HG03460 (cell line): Measurements from ENCODE around the gene RALGPS1.

Source experiments
- ATAC-seq: cut with Tn5 transposase; IDR thresholded peaks from one replicate; pipeline ENCODE4 v1.9.1; 2021; ENCODE audit not compliant: unreplicated experiment

RALGPS1 gene

GRCh38 chr9:127149010-127149409 lies 234.4 kb downstream of the RALGPS1 start:
- no peak for ATAC-seq

- ATAC-seq, result no peak
Observed at GRCh38 chr9:127149463-127150390, 235.1 kb downstream of the RALGPS1 start.

- ATAC-seq, result no peak
Observed at GRCh38 chr9:127153501-127153900, 238.9 kb downstream of the RALGPS1 start.

GRCh38 chr9:127154003-127154389 lies 239.4 kb downstream of the RALGPS1 start:
- ATAC-seq, result no peak

GRCh38 chr9:127154390-127155191 lies 240.0 kb downstream of the RALGPS1 start:
- ATAC-seq, result peak; percentile 50

GRCh38 chr9:127155314-127155960 lies 240.9 kb downstream of the RALGPS1 start:
- ATAC-seq, result no peak

GRCh38 chr9:127158786-127159324 lies 244.3 kb downstream of the RALGPS1 start:
- no peak for ATAC-seq

- no peak for ATAC-seq
Observed at GRCh38 chr9:127159325-127159801, 244.8 kb downstream of the RALGPS1 start.

- no peak for ATAC-seq
Observed at GRCh38 chr9:127159949-127160610, 245.5 kb downstream of the RALGPS1 start.

- ATAC-seq, result no peak
Observed at GRCh38 chr9:127161081-127161624, 246.6 kb downstream of the RALGPS1 start.

- ATAC-seq, result no peak
Observed at GRCh38 chr9:127162046-127162863, 247.7 kb downstream of the RALGPS1 start.

- no peak for ATAC-seq
Observed at GRCh38 chr9:127162864-127163365, 248.3 kb downstream of the RALGPS1 start.

GRCh38 chr9:127163409-127163808 lies 248.8 kb downstream of the RALGPS1 start:
- no peak for ATAC-seq

GRCh38 chr9:127165116-127165515 lies 250.5 kb downstream of the RALGPS1 start:
- no peak for ATAC-seq

- peak; percentile 22 for ATAC-seq
Observed at GRCh38 chr9:127166111-127166510, 251.5 kb downstream of the RALGPS1 start.

- peak; percentile 49 for ATAC-seq
Observed at GRCh38 chr9:127166651-127167524, 252.3 kb downstream of the RALGPS1 start.

GRCh38 chr9:127167560-127168326 lies 253.2 kb downstream of the RALGPS1 start:
- ATAC-seq, result no peak
